GM19023 (cell line): ENCODE data around the gene ACACB.

Experiments
- ATAC-seq: cut with Tn5 transposase; IDR thresholded peaks from one replicate; pipeline ENCODE4 v1.9.1; 2021; ENCODE audit warnings: mild to moderate bottlenecking, moderate library complexity; ENCODE audit not compliant: unreplicated experiment

The ACACB gene

GRCh38 chr12:109250523-109250922 lies 134.1 kb downstream of the ACACB start:
- ATAC-seq, result no peak

DNA sequence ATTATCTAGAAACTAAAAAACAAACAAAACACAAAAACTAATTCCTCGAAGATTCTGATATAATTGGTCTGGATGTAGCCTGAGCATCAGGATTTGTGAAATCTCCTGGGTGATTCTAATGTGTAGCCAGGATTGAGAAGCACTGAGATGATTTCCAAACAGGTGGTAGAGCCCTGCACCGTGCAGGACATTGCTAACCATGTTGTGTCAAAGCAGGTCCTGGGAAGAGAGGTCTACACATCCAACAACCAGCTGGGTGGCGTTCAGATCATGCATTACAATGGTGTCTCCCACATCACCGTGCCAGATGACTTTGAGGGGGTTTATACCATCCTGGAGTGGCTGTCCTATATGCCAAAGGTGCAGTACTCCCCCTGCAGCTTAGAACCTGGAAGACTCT lies 136.4 kb downstream of the ACACB start:
- no peak for ATAC-seq

DNA sequence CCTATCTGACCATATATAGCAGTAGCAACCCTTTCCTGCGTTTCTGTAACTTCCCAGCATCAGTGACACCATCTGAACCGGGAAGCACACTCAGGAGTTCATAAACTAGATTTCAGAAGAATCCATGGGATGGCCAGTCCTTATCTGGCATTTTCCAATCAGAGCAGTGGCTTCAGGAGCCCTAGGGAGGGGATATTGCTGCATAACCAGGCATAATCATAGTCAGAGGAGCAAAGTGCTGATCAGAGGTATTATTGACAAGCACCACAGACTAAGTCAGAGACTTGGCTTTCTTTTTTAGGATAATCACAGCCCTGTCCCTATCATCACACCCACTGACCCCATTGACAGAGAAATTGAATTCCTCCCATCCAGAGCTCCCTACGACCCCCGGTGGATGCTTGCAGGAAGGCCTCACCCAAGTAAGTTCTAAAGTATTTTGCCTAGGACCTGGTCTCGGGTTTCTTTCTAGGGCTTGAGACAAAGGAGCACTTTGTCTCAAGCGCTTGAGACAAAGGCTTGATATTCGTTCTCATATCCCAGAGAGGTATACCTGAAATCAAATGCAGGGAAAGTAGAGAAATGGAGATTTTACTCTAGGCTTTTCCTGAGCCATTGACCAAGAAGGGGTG lies 137.6 kb downstream of the ACACB start:
- no peak for ATAC-seq

GRCh38 chr12:109255377-109255776 lies 139.0 kb downstream of the ACACB start:
- ATAC-seq, result no peak

DNA sequence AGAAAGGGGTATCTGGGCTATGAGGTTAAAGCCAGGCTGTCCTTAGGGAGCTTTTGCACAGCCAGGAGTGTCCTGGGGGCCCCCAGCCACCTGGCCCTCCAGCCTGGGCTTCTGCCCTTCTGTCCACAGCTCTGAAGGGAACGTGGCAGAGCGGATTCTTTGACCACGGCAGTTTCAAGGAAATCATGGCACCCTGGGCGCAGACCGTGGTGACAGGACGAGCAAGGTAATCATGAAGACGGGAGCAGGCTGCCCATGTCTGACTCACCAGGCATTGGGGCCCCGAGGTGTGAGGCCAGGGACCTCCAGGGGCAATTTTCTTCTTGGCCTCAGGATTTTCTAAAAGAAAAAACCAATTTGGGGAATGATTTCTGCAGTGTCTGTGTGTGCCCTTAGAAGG lies 139.6 kb downstream of the ACACB start:
- no peak for ATAC-seq

DNA sequence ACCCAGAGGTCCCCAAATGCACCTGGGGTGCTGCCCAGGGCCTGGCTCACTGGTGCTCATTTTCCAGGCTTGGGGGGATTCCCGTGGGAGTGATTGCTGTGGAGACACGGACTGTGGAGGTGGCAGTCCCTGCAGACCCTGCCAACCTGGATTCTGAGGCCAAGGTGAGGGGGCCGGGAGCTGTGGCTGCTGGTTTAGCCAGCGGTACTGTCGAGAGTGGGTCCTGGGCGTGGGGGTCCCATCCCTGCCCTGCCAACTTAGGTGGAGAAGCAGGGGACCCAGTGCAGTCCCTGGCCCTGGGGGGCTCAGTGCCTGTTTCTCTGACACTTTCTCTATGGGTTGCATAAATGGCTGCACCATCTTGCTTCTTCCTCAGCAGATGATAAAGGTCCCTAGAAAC lies 141.8 kb downstream of the ACACB start:
- no peak for ATAC-seq

- ATAC-seq, result no peak
Measured at GRCh38 chr12:109258607-109259544, 142.5 kb downstream of the ACACB start.

- no peak for ATAC-seq
Measured at GRCh38 chr12:109259545-109259895, 143.1 kb downstream of the ACACB start.

DNA sequence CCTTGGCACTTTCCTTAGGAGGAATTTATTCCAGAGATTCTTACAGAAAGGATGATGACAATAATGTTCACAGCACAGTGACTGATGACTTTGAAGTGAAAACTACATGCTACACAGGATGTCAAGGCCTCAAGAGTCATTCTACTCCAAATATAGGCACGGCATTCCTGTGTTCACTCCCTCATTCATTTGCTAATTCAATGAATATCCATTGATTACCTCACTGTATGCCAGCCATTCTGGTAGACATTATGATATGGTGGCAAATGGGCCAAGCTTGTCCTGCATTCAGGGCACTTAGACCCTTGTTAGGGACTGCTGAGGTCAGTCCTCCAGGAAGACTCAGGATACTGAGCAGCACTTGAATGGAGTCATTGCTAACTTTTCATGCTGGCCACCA lies 144.7 kb downstream of the ACACB start:
- ATAC-seq, result no peak

- ATAC-seq, result no peak
Measured at GRCh38 chr12:109261939-109262338, 145.6 kb downstream of the ACACB start.

GRCh38 chr12:109263439-109263838 lies 147.1 kb downstream of the ACACB start:
- ATAC-seq, result no peak

DNA sequence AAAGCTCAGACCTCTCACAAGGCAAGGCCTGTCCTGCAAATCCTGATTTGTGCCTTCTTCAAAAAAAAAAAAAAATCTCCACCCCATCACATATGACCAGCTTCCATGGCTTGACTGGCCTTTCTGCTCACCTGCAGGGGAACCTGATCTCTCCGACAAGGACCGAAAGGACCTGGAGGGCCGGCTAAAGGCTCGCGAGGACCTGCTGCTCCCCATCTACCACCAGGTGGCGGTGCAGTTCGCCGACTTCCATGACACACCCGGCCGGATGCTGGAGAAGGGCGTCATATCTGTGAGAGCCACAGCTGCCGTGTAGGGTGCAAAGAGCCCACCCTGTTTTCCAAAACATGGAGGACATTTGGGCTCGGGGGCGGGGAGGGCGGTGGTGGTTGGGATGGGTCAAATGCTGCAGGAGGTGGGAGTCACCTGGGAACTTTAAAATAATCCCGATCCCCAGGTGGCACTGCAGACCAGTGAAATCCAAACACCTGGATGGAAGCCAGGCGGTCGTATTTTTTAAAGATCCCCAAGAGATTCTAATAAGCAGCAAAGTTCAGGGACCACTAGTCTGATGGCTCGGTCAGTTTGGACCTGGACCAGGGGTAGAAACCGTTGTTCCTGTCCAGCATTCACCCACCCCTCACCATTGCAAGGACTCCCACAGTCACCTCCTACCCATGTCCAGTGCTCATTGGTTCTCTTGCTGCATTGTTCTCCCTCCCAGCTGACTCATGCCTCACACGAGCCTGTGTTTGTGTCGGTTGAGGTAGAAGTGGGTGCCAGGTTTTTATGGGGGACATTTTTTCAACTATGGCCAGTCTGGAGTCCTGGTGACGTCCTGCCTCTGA lies 147.9 kb downstream of the ACACB start:
- ATAC-seq, result no peak

DNA sequence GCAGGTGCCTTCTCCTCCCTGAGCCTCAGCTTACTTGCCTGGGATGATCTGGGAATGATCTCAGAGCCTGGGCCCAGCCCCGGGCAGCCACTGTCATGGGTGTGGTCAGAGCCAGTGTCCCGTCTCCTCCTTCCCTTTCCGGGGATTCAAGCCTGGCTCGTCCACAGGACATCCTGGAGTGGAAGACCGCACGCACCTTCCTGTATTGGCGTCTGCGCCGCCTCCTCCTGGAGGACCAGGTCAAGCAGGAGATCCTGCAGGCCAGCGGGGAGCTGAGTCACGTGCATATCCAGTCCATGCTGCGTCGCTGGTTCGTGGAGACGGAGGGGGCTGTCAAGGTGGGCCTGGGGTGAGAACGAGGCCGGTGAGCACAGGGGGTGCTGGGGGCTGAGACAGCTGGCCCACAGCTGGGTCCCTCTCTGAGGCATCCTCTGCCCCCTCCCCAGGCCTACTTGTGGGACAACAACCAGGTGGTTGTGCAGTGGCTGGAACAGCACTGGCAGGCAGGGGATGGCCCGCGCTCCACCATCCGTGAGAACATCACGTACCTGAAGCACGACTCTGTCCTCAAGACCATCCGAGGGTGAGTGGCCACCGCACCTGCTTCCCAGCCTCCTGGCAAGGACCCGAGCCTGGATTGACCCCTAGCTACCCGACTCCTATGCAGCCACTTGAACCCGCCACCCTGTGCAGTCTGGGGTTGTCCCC lies 148.7 kb downstream of the ACACB start:
- ATAC-seq, result no peak

- no peak for ATAC-seq
Measured at GRCh38 chr12:109266106-109266879, 149.9 kb downstream of the ACACB start.

DNA sequence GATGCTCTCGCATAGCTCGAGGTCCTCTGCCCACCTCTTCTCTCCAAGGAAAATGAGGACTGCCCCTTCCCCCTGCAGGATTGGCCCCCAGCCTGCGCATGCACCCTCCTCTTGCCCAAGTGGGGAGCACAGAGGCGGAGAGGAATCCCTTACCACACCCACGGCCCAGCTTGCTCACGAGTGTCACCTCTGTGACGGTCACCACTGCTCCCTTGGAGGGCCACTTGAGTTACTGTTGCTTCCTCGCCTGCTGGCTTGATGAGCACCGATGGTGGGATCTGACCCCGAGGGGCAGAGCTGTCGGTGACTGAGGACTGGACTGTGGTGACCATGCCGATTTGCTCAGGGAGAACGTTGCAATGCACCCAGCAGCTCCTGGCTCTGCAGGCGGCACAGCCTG lies 151.0 kb downstream of the ACACB start:
- no peak for ATAC-seq

- ATAC-seq, result no peak
Measured at GRCh38 chr12:109268896-109269295, 152.5 kb downstream of the ACACB start.

DNA sequence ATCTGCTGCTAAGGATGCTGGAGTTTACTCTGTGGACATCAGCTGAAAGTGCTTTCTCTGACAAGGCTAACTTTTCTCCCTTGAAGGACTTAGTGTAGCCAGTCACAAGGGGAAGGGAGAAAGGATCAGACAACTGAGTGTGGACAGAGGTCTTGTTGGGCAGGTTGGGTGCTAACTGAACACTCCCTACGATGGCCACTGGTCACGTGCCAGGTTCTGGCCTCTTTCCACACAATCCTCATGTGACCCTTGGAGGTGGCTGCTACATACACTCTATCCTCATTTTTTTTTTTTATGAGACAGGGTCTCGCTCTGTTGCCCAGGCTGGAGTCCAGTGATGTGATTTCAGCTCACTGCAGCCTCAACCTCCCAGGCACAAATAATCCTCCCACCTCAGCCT lies 153.0 kb downstream of the ACACB start:
- ATAC-seq, result no peak

DNA sequence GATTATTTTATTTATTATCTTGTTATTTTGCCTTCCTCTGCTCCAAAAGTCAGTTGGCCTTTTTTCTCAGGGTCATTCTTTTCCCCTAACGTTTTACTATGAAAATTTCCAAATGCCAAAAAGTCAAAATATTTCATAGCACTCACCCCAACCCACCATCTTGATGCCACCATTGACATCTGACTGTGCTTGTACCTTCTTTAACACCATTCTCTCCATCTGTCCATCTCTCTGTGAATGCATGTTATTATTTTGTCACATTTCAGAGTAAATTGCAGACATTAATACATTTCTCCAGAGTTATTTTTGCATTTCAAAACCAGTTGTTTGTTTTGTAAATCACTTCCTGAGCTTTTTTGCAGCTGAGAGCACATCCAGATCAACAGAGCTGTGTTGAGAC lies 154.1 kb downstream of the ACACB start:
- ATAC-seq, result no peak

DNA sequence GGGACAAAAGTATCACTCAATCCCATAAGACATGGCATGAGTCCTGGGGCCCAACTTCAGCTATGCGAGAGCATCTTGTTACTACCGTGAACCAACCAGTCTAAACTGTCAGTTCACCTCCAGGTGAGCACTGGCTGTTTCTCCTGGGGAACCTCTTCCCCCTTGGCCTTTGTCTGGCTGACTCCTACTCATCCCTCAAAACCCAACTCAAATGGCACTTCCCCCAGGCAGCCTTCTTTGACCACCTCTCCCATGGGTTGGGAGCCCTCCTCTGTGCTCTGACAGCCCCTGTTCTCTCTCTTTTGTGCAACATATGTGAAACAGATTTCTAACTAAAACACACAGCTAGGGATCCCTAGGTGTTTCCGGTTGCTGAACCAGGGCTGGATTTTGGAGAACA lies 155.0 kb downstream of the ACACB start:
- no peak for ATAC-seq

- ATAC-seq, result no peak
Measured at GRCh38 chr12:109273354-109273753, 157.0 kb downstream of the ACACB start.
